ENCODE measurements around the gene ABHD17A.

- no peak for TF ChIP-seq CTCF (IDR thresholded peaks at IDR 0.05 in 8 of 11, conservative IDR thresholded peaks at IDR 0.05 in 3 of 11)
- no peak for TF ChIP-seq POLR2A (IDR thresholded peaks at IDR 0.05)
Observed at GRCh38 chr19:1873524-1874473, 11.5 kb downstream of the ABHD17A start.

All from spleen (tissue), 7 donors.